WTC11 (cell line): ENCODE measurements around the gene EMX1. TPM values are rescaled to one million over a fixed set of nuclear protein-coding genes. Genes with fewer than 3 reads are reported as not detected.
"Not testable (repeated sequence)": the region's sequence is repeated elsewhere in the genome, so short reads cannot be mapped to it uniquely, and the experiment has no call there.

Experiments
- ATAC-seq: fragments of 200-7000 bp; cut with Tn5 transposase; 2 replicates; pipeline ENCODE4 v1.10.0; 2021; ENCODE audit warnings: mild to moderate bottlenecking, moderate library complexity
- CTCF ChIA-PET: fragments of 300-600 bp; sonication (Branson Sonifier 250); formaldehyde crosslinking; loops from one replicate; lab custom pipeline; 2021; ENCODE audit warnings: antibody characterized with exemption; lab: Charles Lee
- POLR2A ChIA-PET: fragments of 350-600 bp; sonication (Branson Sonifier 250); formaldehyde crosslinking; loops from one replicate; lab custom pipeline; 2021; ENCODE audit warnings: antibody characterized with exemption; lab: Charles Lee
- DNase-seq: peaks from one replicate; pipeline ENCODE4 v3.0.0; 2021; ENCODE audit warnings: low spot score
- H3K27ac Mint-ChIP-seq: 2 replicates; pipeline ENCODE4 v1.8.0; 2021; ENCODE audit warnings: mixed read lengths
- H3K27me3 Mint-ChIP-seq: 2 replicates; pipeline ENCODE4 v1.8.0; 2021; ENCODE audit warnings: low read depth, mild to moderate bottlenecking, moderate library complexity, mixed read lengths
- H3K36me3 Mint-ChIP-seq: 2 replicates; pipeline ENCODE4 v1.8.0; 2021; ENCODE audit warnings: mixed read lengths
- H3K4me1 Mint-ChIP-seq: 2 replicates; pipeline ENCODE4 v1.8.0; 2022; ENCODE audit warnings: mixed read lengths
- H3K4me3 Mint-ChIP-seq: 2 replicates; pipeline ENCODE4 v1.8.0; 2021; ENCODE audit warnings: mild to moderate bottlenecking, moderate library complexity, mixed read lengths
- H3K9me3 Mint-ChIP-seq: 2 replicates; pipeline ENCODE4 v1.8.0; 2021; ENCODE audit warnings: mixed read lengths
- CBFB ChIP-seq: sonication (generic); formaldehyde crosslinking; IDR thresholded peaks from 2 replicates; pipeline ENCODE4 v1.8.1; 2022; ENCODE audit warnings: mild to moderate bottlenecking, low read depth, missing genetic modification reagents
- CREB1 ChIP-seq: sonication (generic); formaldehyde crosslinking; IDR thresholded peaks from 2 replicates; pipeline ENCODE4 v1.8.0; 2023; ENCODE audit warnings: mild to moderate bottlenecking, missing genetic modification reagents
- CTCF ChIP-seq: fragments of 200-600 bp; IDR thresholded peaks from 2 replicates; pipeline ENCODE4 v1.8.0; 2022; ENCODE audit warnings: antibody characterized with exemption
- ETV6 ChIP-seq: sonication (generic); formaldehyde crosslinking; IDR thresholded peaks from 2 replicates; pipeline ENCODE4 v1.8.1; 2022; ENCODE audit warnings: mild to moderate bottlenecking, missing genetic modification reagents
- FOXJ3 ChIP-seq: sonication (generic); formaldehyde crosslinking; IDR thresholded peaks from 2 replicates; pipeline ENCODE4 v1.9.0; 2021; ENCODE audit warnings: missing genetic modification reagents, mild to moderate bottlenecking, borderline replicate concordance
- FOXK1 ChIP-seq: sonication (generic); formaldehyde crosslinking; IDR thresholded peaks from 2 replicates; pipeline ENCODE4 v1.8.0; 2022; ENCODE audit warnings: mild to moderate bottlenecking, moderate library complexity, missing genetic modification reagents
- GRHL2 ChIP-seq: fragments of 250-450 bp; sonication (Bioruptor Pico); IDR thresholded peaks from 2 replicates; pipeline ENCODE4 v1.8.0; 2022; ENCODE audit warnings: mild to moderate bottlenecking, moderate library complexity; ENCODE audit not compliant: insufficient replicate concordance, severe bottlenecking
- GTF2I ChIP-seq: fragments of 250-450 bp; sonication (Bioruptor Pico); conservative IDR thresholded peaks from 2 replicates; pipeline ENCODE4 v1.4.0; 2021; ENCODE audit warnings: mild to moderate bottlenecking
- HMGA2 ChIP-seq: fragments of 250-450 bp; sonication (Bioruptor Pico); IDR thresholded peaks from 2 replicates; pipeline ENCODE4 v1.4.0; 2021; ENCODE audit warnings: mild to moderate bottlenecking, moderate library complexity
- MYBL2 ChIP-seq: sonication (generic); formaldehyde crosslinking; IDR thresholded peaks from 2 replicates; pipeline ENCODE4 v1.8.1; 2023; ENCODE audit warnings: mild to moderate bottlenecking, moderate library complexity, missing genetic modification reagents
- NFATC4 ChIP-seq: fragments of 250-450 bp; sonication (Bioruptor Pico); IDR thresholded peaks from 2 replicates; pipeline ENCODE4 v1.9.0; 2021; ENCODE audit warnings: mild to moderate bottlenecking
- NR1H2 ChIP-seq: sonication (generic); formaldehyde crosslinking; IDR thresholded peaks from 2 replicates; pipeline ENCODE4 v1.9.0; 2021; ENCODE audit warnings: mild to moderate bottlenecking, moderate library complexity, missing genetic modification reagents
- NR2C2 ChIP-seq: sonication (generic); formaldehyde crosslinking; IDR thresholded peaks from 2 replicates; pipeline ENCODE4 v1.8.0; 2022; ENCODE audit warnings: mild to moderate bottlenecking, missing genetic modification reagents
- SMAD4 ChIP-seq: sonication (generic); formaldehyde crosslinking; IDR thresholded peaks from 2 replicates; pipeline ENCODE4 v1.8.0; 2022; ENCODE audit warnings: mild to moderate bottlenecking, missing genetic modification reagents
- SOX15 ChIP-seq: fragments of 250-450 bp; sonication (Bioruptor Pico); IDR thresholded peaks from 2 replicates; pipeline ENCODE4 v1.9.0; 2021; ENCODE audit warnings: mild to moderate bottlenecking
- TEAD1 ChIP-seq: sonication (generic); formaldehyde crosslinking; IDR thresholded peaks from 2 replicates; pipeline ENCODE4 v1.8.0; 2022; ENCODE audit warnings: mild to moderate bottlenecking, missing genetic modification reagents
- TP53 ChIP-seq: sonication (generic); formaldehyde crosslinking; IDR thresholded peaks from 2 replicates; pipeline ENCODE4 v1.8.1; 2023; ENCODE audit warnings: mild to moderate bottlenecking, missing genetic modification reagents
- ZBTB21 ChIP-seq: sonication (generic); formaldehyde crosslinking; IDR thresholded peaks from 2 replicates; pipeline ENCODE4 v1.8.1; 2023; ENCODE audit warnings: mild to moderate bottlenecking, missing genetic modification reagents, borderline replicate concordance
- ZBTB43 ChIP-seq: sonication (generic); formaldehyde crosslinking; IDR thresholded peaks from 2 replicates; pipeline ENCODE4 v1.8.1; 2023; ENCODE audit warnings: mild to moderate bottlenecking, missing genetic modification reagents
- ZNF121 ChIP-seq: sonication (generic); formaldehyde crosslinking; IDR thresholded peaks from 2 replicates; pipeline ENCODE4 v1.8.0; 2023; ENCODE audit warnings: missing genetic modification reagents
- total RNA-seq: library from RNA; stranded (reverse); gene quantifications from 3 replicates; pipeline ENCODE4 v1.2.3, GENCODE V29; 2021
- TF ChIP-seq, protein P1 (sequence below): sonication (generic); formaldehyde crosslinking; IDR thresholded peaks from 2 replicates; pipeline ENCODE4 v1.8.0; 2023; ENCODE audit warnings: mild to moderate bottlenecking, missing genetic modification reagents
- TF ChIP-seq, protein P2 (sequence below): sonication (generic); formaldehyde crosslinking; IDR thresholded peaks from 2 replicates; pipeline ENCODE4 v1.8.0; 2022; ENCODE audit warnings: mild to moderate bottlenecking, missing genetic modification reagents

The EMX1 gene
- total RNA-seq, 1 experiment from 2014 or later: 3.8 TPM

DNA sequence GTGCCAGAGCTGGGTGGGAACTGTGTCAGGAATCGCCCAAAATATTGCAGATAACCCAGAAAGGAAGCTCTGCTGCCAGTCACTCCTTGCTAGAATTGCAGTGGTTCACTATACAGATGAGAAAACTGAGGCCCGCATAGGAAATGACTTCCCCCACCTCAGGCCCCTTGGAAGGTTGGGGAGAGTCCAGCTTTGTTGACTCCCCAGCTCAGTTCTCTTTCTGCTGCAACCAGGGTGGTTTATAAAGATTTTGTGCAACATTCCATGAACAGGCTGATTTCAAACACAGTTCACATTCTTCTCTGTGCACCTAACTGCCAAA, 18.8 kb upstream of the EMX1 start:
- ChIA-PET POLR2A (no interaction called here), CTCF (interaction anchor here (0.8 to 2.0 kb wide), 7 partner anchors 11 to 279 kb away, joined by 3 to 7 read pairs (median 3); partner anchors contain the start of gene SPR)
- Mint-ChIP-seq H3K36me3 (no peaks in the 10 kb centered on the region), H3K9me3 (no peaks in the 10 kb centered on the region), H3K27me3 (peaks cover 94% of the 10 kb centered on the region), H3K4me1 (peaks cover 24% of the 10 kb centered on the region), H3K27ac (no peak overlapping the region), H3K4me3 (no peak overlapping the region)
- ATAC-seq: no peak
- no peak for DNase-seq
- TF ChIP-seq NR1H2 (CRISPR knock-in tag) (no peak), CBFB (CRISPR knock-in tag) (no peak), FOXJ3 (CRISPR knock-in tag) (no peak), NFATC4 (CRISPR knock-in tag) (no peak)
- TF ChIP-seq, protein P1, sequence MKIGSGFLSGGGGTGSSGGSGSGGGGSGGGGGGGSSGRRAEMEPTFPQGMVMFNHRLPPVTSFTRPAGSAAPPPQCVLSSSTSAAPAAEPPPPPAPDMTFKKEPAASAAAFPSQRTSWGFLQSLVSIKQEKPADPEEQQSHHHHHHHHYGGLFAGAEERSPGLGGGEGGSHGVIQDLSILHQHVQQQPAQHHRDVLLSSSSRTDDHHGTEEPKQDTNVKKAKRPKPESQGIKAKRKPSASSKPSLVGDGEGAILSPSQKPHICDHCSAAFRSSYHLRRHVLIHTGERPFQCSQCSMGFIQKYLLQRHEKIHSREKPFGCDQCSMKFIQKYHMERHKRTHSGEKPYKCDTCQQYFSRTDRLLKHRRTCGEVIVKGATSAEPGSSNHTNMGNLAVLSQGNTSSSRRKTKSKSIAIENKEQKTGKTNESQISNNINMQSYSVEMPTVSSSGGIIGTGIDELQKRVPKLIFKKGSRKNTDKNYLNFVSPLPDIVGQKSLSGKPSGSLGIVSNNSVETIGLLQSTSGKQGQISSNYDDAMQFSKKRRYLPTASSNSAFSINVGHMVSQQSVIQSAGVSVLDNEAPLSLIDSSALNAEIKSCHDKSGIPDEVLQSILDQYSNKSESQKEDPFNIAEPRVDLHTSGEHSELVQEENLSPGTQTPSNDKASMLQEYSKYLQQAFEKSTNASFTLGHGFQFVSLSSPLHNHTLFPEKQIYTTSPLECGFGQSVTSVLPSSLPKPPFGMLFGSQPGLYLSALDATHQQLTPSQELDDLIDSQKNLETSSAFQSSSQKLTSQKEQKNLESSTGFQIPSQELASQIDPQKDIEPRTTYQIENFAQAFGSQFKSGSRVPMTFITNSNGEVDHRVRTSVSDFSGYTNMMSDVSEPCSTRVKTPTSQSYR (CRISPR knock-in tag): no peak
- TF ChIP-seq, all 79 proteins: peak for 0

GRCh38 chr2:72900191-72900825, 17.0 kb upstream of the EMX1 start:
- Mint-ChIP-seq H3K9me3 (no peaks in the 10 kb centered on the region), H3K4me1 (peaks cover 9% of the 10 kb centered on the region), H3K36me3 (no peaks in the 10 kb centered on the region), H3K27me3 (peaks cover 94% of the 10 kb centered on the region), H3K4me3 (no peak overlapping the region), H3K27ac (no peak overlapping the region)
- ATAC-seq (no peak), DNase-seq (no peak)
- TF ChIP-seq, protein P2, sequence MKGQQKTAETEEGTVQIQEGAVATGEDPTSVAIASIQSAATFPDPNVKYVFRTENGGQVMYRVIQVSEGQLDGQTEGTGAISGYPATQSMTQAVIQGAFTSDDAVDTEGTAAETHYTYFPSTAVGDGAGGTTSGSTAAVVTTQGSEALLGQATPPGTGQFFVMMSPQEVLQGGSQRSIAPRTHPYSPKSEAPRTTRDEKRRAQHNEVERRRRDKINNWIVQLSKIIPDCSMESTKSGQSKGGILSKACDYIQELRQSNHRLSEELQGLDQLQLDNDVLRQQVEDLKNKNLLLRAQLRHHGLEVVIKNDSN (CRISPR knock-in tag): no peak
- ChIA-PET POLR2A (no interaction called here), CTCF (interaction anchor here (0.7 to 0.8 kb wide), 2 partner anchors 10 to 13 kb away, joined by 3 read pairs; partner anchors contain the start of gene SPR)

DNA sequence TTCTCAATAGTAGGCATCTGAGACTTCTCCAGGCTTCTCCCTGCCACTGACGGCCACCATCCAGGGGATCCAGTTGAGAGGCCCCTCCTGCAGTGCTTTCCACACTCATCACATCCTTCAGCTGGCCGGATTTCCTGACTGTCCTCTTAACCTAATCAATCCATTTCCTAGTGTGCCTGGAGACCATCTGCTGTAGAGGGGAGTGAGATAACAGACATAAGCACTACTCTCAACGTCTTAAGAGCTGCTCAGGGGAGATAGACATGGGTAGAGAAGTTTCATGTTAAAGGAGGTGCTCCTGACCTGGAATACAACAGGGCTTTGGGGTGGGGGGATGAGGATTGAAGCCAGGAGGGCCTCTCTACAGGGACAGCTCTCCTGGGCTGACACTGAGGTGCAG, 15.9 kb upstream of the EMX1 start:
- Mint-ChIP-seq H3K4me3 (no peak overlapping the region), H3K27ac (no peak overlapping the region), H3K27me3 (peaks cover 94% of the 10 kb centered on the region), H3K36me3 (no peaks in the 10 kb centered on the region), H3K4me1 (peaks cover 3% of the 10 kb centered on the region; the same call in 1 of the 2 replicates), H3K9me3 (peaks cover 5% of the 10 kb centered on the region)
- TF ChIP-seq TEAD1 (CRISPR knock-in tag): no peak
- TF ChIP-seq SMAD4: no peak
- no peak for TF ChIP-seq ZBTB21
- TF ChIP-seq NR2C2 (CRISPR knock-in tag): no peak
- TF ChIP-seq HMGA2 (CRISPR knock-in tag): no peak
- no peak for TF ChIP-seq ZNF121
- TF ChIP-seq CTCF: no peak
- TF ChIP-seq NFATC4 (CRISPR knock-in tag): no peak
- TF ChIP-seq SOX15 (CRISPR knock-in tag): no peak
- no peak for TF ChIP-seq FOXJ3 (CRISPR knock-in tag)
- no peak for TF ChIP-seq GTF2I (CRISPR knock-in tag)
- no peak for TF ChIP-seq MYBL2 (CRISPR knock-in tag)
- no peak for TF ChIP-seq FOXK1 (CRISPR knock-in tag)
- no peak for TF ChIP-seq ZBTB43 (CRISPR knock-in tag)
- TF ChIP-seq ETV6 (CRISPR knock-in tag): no peak
- TF ChIP-seq CREB1: no peak
- TF ChIP-seq TP53 (CRISPR knock-in tag): no peak
- TF ChIP-seq GRHL2 (CRISPR knock-in tag): no peak
- POLR2A ChIA-PET: no interaction called here
- DNase-seq (no peak), ATAC-seq (no peak)
- CTCF ChIA-PET: interaction anchor here (0.7 to 2.8 kb wide), 4 partner anchors 8 to 14 kb away, joined by 3 to 13 read pairs (median 4); partner anchors contain the start of gene SPR

DNA sequence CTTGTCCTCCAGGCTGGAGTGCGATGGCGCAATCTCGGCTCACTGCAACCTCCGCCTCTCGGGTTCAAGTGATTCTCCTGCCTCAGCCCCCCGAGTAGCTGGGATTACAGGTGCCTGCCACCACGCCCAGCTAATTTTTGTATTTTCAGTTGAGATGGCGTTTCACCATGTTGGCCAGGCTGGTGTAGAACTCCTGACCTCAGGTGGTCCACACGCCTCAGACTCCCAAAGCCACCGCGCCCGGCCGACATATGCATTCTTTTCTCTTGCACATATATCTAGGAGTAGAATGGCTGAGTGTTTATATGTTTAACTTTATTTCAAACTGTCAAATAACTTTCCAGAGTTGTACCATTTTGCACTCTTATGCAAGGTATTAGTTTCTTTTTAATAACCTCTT, 9.9 kb upstream of the EMX1 start:
- DNase-seq, H3K36me3 Mint-ChIP-seq, H3K4me3 Mint-ChIP-seq, H3K9me3 Mint-ChIP-seq, H3K4me1 Mint-ChIP-seq, ATAC-seq, H3K27ac Mint-ChIP-seq: not testable (repeated sequence)
- CTCF ChIA-PET: interaction anchor here (0.8 to 1.8 kb wide), 3 partner anchors 14 to 45 kb away, joined by 3 to 10 read pairs (median 3); no protein-coding TSS in a partner anchor
- POLR2A ChIA-PET: interaction anchor here (1.0 kb wide), 1 partner anchor 270 kb away, joined by 3 read pairs; no protein-coding TSS in a partner anchor
- peaks cover 96% of the 10 kb centered on the region for H3K27me3 Mint-ChIP-seq
